Posterior vena cava (tissue), 2 donors: ENCODE results near the gene HERPUD1. TPM values are rescaled to one million over a fixed set of nuclear protein-coding genes. Genes with fewer than 3 reads are reported as not detected.

Source experiments
- DNase-seq: peaks from one replicate; pipeline ENCODE4 v3.0.0-alpha.2; 2020; ENCODE audit warnings: low spot score
- intact Hi-C, 2 donors: fragments of 100-400 bp; cut with DNase I; formaldehyde crosslinking; loops; one replicate each; pipeline versions ENCODE4 v1.14.1 to v1.14.2; 2022 to 2023
- total RNA-seq, 2 donors: library from RNA; stranded (reverse); fragmentation: NEBNext Ultra II Directional; extraction: Animal tissue kit (Norgen Biotek cat#: 25700); gene quantifications; one replicate each; pipeline ENCODE4 v1.2.1, GENCODE V29; 2021
- donor health status: DM: yes; HTN: yes; CAD: no.
- donor health status: DM: yes; HTN: yes; CAD: no.

The HERPUD1 gene
- total RNA-seq, 2 donors from 2014 or later = 99.7 to 106 TPM

- intact Hi-C loops = no loop called here
- no peak for DNase-seq
Observed at GRCh38 chr16:56947604-56947995, 15.7 kb downstream of the HERPUD1 start.

DNA sequence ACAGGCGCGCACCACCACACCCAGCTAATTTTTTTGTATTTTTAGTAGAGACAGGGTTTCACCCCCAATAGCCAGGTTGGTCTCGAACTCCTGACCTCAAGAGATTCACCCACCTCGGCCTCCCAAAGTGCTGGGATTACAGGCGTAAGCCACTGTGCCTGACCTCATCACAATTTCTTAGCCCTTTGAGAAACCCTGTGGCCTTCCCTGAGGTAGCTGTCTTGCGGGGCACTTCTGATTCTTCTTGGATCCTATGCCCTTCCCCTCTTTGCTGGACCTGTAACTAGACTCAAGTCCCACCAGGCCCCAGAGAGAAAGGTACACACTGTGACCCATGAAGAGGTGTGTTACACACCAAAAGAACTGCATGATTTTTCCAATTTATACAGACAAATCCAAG, 16.3 kb downstream of the HERPUD1 start:
- intact Hi-C loops = no loop called here
- no peak for DNase-seq

DNA sequence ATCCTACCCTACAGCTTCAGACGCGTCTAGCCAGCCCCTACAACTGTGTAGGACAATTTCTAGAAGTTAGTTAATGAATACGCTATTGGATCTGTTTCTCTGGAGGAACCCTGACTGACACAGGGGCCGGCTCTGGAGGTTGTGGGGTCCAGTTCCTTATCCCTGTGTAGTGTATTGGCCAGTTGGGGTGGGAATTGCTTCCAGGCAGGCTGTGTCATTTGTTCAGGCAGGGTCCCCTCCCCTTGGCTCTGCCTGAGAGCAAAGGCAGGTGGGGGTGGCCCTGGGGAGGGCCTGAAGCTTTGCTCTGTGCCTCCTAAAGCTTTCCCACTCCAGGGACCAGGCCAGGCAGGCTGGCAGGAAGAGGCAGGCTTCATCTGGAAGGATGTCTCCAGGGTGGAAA, 18.1 kb downstream of the HERPUD1 start:
- DNase-seq = peak; percentile 58
- intact Hi-C loops = loop anchor here (5.0 to 10.0 kb wide), 3 partner anchors 75 to 852 kb away; partner anchors contain the start of genes KIFC3 (in 1 of the 2) and SLC12A3 (in 1 of the 2)

GRCh38 chr16:56950455-56950854, 18.5 kb downstream of the HERPUD1 start:
- DNase-seq = no peak
- intact Hi-C loops = loop anchor here (5.0 to 10.0 kb wide), 3 partner anchors 76 to 852 kb away; partner anchors contain the start of genes KIFC3 (in 1 of the 2) and SLC12A3 (in 1 of the 2)

GRCh38 chr16:56950881-56951771, 19.2 kb downstream of the HERPUD1 start:
- intact Hi-C loops = loop anchor here (5.0 to 10.0 kb wide), 3 partner anchors 76 to 851 kb away; partner anchors contain the start of genes KIFC3 (in 1 of the 2) and SLC12A3 (in 1 of the 2)
- peak; percentile 83 for DNase-seq

DNA sequence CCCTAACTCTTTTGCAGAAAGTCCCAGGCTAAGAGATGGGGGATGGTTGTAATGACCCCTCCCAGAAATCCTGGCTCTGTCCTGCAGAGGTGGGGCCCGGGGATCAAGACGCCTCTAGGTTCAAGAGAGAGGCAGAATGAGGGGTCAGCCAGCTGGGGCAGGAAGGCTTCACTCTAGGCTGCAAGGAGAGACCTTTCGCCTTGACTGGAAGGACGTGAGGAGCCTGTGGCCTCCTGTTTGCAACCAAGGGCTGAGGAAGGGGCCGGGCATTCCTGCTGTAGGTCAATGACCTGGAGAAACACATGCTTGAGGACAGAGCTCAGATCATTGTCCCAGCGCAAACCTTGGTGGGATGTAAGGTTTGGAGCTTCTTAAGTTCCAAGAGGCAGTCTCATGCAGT, 21.1 kb downstream of the HERPUD1 start:
- no peak for DNase-seq
- intact Hi-C loops = loop anchor here (5.0 to 10.0 kb wide), 3 partner anchors 78 to 849 kb away; partner anchors contain the start of genes KIFC3 (in 1 of the 2) and SLC12A3 (in 1 of the 2)

DNA sequence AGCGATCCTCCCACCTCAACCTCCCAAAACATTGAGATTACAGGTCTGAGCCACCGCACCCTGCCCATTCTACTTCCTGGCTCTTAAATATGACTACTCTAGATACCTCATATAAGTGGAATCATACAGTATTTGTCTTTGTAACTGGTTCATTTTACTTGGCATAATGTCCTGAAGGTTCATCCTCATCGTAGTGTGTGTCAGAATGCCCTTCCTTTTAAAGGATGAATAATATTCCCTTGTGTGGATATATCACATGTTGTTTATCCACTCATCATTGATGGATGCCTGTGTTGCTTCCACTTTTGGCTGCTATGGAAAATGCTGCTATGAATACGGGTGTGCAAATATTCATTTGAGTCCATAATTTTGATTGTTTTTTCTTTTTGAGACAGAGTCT, 24.1 kb downstream of the HERPUD1 start:
- intact Hi-C loops = loop anchor here (10.0 kb wide), 2 partner anchors 81 to 91 kb away; partner anchors contain the start of gene SLC12A3 (in 1 of the 2)
- DNase-seq = no peak

GRCh38 chr16:56956756-56957155, 24.8 kb downstream of the HERPUD1 start:
- intact Hi-C loops = loop anchor here (10.0 kb wide), 2 partner anchors 82 to 92 kb away; partner anchors contain the start of gene SLC12A3 (in 1 of the 2)
- no peak for DNase-seq

DNA sequence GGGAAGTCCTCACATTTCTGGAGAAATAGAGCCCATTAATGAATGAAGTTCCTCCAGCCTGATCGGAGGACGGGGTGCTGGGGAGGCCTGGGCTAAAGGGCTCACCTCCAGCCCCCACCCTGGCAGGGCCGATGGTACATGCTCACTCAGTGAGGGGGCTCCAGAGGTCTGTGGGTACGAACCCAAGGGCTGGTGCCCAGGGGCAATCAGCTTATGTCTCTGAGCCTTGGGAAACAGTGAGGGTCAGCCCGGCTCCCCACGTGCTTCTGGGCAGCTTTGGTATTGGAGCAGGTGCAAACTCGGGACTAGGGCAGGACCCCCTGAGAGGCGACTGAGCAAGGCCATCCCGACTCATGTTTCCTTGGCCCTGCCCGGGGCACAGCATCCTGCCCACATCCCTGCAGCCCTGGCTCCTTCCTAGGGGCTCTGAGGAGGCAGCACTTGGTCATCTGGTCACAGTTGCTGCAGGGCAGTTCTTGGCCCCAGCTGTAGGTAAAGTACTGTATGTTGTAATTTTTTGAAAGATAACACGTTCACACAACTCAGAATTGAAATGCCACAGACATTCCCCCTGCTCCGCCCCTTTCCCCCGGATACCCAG, 28.8 kb downstream of the HERPUD1 start:
- intact Hi-C loops = loop anchor here in 1 of 2 donors (5.0 kb wide), 1 partner anchor 87 kb away; no protein-coding TSS in a partner anchor
- DNase-seq = peak; percentile 77

DNA sequence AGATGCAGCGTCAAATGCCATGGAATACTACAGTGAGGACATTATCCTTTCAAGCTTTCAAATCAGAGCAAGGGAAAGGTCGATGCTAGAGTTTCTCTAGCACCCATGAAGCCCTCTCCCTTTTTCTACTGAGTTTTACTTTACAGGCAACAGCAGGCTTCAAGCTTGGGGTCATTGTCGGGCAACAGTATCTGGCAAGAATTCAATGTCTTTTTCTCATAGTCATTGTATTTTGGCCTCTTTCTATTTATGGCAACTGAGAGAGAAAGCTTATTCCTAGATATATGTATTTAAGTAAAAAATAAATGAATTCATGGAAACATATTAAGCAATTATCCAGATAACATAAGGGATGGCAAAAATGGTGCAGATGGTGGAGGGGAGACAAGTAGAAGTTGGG, 29.4 kb downstream of the HERPUD1 start:
- no peak for DNase-seq
- intact Hi-C loops = loop anchor here in 1 of 2 donors (5.0 kb wide), 1 partner anchor 86 kb away; no protein-coding TSS in a partner anchor

DNA sequence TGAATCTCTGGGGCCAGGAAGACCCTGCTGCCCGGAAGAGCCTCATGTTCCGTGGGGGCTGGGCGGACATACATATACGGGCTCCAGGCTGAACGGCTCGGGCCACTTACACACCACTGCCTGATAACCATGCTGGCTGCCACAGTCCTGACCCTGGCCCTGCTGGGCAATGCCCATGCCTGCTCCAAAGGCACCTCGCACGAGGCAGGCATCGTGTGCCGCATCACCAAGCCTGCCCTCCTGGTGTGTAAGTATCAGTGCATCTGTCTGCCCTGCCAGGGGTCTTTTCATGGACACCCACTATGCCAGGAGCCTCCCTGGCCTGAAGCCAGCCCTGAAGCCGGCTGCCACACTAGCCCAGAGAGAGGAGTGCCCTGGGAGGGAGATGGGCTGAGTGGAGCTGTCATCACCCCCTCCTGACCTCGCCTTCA, 29.9 kb downstream of the HERPUD1 start, which contains the start of gene CETP:
Gene CETP (plus strand): TSS at position 100 of the 431 bp plus-strand sequence. CDS start 30 bp downstream, at position 130.
- intact Hi-C loops = loop anchor here in 1 of 2 donors (5.0 kb wide), 1 partner anchor 85 kb away; no protein-coding TSS in a partner anchor
- peak; percentile 71 for DNase-seq

DNA sequence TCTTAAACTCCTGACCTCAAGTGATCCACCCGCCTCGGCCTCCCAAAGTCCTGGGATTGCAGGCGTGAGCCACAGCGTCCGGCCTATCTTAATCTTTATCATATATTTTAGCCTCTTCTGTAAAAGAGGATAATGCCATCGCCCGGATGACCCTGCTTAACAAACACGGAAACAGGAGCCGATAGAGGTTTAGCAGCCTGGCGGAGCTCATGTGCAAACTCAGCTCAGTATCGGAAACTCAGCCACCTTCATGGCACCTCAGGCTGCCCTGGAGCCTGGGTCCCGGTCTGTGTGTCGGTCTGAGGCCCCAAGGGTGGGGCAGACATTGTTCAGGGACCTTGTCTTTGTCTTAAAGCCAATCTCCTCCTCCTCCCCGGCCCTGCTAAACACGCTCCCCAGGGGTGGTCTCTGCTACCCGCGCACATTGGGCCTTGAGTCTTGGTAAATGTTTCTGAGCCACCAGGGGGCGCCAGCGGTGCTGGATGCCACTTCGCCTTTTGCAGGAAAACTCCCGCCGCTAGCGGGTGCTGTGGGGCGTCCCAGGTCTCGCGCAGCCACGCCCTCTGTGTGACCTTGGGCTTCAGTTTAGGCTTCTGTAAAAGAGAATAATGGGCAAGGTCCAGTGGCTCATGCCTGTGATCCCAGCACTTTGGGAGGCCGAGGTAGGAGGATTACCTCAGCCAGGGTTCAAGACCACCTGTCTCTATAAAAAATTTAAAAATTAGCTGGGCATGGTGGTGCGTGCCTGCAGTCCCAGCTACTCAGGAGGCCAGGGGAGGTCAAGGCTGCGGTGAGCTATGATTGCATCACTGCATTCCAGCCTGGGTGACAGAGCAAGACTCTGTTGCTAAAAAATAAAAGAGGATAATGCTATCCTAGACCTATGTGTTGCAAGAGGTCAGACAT, 32.6 kb downstream of the HERPUD1 start:
- intact Hi-C loops = loop anchor here in 1 of 2 donors (5.0 kb wide), 1 partner anchor 83 kb away; no protein-coding TSS in a partner anchor
- peak; percentile 97 for DNase-seq

DNA sequence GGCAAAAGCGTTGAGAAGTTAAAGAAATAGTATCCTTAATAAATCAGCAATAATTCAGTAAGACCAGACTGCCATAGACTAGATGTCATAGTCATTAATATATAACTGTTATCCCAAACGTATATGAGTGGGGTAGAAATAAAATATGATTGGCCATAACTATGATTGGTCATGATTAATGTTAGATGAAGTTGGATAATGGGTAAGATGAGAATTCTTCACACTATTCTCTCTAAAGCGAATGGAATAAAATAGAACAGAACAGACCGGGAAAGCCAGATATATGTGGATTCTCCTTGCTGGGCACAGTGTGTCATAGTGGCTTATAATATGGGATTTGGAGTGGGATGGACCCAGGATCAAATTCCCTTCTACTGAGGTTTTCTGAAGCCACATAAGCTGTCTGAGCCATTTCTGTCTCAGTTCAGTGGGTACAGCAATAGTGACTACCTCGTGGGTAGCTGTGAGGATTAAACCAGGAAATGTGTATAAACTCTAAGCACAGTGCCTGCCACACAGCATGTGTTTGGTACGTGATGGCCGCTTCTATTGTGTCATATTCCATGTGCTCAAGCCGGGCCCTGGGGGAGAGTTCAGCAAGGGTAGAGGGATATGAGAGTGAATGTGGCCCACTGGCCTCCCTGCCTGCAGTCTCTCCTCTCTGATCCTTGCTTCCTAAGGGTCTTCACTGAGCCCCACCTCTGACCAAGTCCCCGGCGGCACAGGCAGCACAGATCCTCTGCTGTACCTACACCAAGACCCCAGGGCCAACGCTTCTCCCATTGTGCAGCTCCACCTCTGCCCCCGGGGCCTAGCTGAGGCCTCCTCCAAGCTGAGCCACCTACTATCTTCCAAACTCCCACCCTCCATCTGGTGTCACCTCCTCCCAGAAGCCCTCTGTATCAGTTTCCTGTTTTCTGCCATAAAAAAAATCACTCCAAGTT, 33.5 kb downstream of the HERPUD1 start:
- peak; percentile 76 for DNase-seq
- intact Hi-C loops = no loop called here

DNA sequence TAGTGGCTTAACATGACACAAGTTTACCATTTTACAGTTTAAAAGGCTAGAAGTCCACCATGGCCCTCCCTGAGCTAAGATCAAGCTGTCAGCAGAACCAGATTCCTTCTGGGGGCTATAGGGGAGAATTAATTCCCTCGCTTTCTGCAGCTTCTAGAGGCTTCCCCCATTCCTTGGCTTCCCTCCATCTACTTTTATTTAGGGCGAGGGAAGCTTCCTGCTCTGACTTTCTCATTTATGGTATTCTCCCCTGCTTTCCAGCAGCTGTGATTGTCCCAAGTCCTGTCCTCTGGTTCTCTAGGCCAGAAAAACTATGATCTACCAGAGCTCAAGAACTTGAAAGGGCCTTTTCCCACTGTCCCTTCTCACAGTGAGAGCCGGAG, 34.1 kb downstream of the HERPUD1 start:
- no peak for DNase-seq
- intact Hi-C loops = no loop called here

DNA sequence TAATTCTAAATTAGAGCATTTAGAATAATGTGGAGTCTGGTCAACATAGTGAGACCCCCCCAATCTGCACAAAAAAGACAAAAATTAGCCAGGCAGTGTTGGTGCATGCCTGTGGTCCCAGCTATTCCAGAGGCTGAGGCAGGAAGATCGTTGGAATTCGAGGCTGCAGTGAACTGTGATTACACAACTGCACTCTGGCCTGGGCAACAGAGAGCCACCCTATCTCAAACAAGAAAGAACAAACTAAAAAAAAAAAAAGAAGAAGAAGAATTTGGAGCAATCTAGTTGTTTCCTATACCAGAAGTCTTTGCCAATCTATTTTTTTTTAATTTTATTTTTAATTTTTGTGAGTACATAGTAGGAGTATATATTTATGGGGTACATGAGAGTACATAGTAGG, 35.8 kb downstream of the HERPUD1 start:
- peak; percentile 26 for DNase-seq
- intact Hi-C loops = no loop called here

DNA sequence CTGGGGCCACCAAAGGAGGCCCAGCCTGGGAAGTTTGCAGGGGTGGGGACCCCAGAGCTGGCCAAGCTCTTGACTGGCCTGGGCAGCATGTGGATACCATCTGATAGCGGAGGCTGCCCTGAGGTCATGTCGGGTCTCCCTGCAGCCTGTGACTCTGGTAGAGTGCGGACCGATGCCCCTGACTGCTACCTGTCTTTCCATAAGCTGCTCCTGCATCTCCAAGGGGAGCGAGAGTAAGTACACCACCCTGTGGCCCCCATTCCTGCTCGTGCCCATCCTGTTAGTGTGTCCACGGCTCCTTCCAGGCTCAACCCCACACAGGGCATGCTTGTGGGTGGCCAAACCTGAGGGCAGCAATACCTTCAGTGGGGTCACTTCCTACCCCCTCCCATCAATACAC, 37.8 kb downstream of the HERPUD1 start:
- intact Hi-C loops = loop anchor here in 1 of 2 donors (5.0 kb wide), 1 partner anchor 1073 kb away; no protein-coding TSS in a partner anchor
- DNase-seq = peak; percentile 53
